SU-DHL-6 (cell line): ENCODE results near the gene YBX2.

ENCODE experiments used
- EZH2phosphoT487 ChIP-seq: fragments of 200-600 bp; sonication (generic), shearing (Covaris generic); conservative IDR thresholded peaks from 2 replicates; pipeline ENCODE4 v1.6.1; 2018; ENCODE audit warnings: mild to moderate bottlenecking, antibody characterized with exemption, low read length, moderate library complexity, mixed read lengths
- TF ChIP-seq, protein P1 (sequence below): fragments of 200-600 bp; sonication (generic); IDR thresholded peaks from one replicate; pipeline ENCODE4 v1.5.1; 2017; ENCODE audit warnings: antibody characterized with exemption, mild to moderate bottlenecking, low read length, moderate library complexity; ENCODE audit not compliant: insufficient read depth, poor library complexity, severe bottlenecking

DNA sequence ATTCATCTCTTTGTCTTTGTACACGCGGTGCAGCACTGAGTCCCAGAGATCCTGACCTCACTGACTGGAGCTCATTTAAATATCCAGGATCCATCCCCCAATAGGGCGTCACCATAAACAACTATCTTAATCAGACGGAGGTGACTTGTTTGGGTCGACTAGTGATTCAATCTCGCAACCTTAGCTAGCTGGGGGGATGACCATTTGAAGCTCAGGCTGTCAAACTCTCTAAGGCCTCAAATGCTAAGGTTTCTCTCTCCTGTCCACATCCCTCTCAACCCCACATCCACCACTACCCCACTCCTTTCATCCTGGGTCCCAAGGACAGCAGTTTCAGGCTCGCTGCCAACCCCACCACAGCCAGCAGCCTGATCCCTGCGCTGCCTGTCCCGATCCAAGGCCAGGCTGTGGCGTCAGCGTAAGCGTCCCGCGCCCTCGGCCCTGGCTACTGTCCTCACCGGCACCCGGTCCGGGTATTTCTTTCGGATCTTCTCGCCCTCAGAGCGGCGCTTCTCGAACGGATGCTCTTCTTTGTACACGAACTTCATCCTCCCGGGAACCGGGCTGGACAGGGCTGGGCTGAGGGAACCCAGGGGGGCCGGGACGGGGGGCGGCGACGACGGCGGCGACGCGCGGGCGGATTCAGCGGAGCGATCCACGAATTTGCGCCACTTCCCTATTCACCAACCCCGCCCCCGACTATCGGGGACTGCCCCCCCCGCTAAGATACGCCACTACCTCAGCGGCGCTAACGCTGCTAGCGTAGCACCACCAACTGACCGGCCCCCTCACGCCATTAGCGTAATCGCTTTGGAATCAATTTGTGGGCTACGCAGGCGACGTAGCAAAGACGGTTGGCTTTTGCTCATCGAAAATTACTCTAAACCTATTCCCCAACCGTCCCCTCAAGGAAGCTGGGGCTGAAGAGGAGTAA is 52.4 kb downstream of the YBX2 start, which contains the start of gene GABARAP:
- TF ChIP-seq, protein P1, sequence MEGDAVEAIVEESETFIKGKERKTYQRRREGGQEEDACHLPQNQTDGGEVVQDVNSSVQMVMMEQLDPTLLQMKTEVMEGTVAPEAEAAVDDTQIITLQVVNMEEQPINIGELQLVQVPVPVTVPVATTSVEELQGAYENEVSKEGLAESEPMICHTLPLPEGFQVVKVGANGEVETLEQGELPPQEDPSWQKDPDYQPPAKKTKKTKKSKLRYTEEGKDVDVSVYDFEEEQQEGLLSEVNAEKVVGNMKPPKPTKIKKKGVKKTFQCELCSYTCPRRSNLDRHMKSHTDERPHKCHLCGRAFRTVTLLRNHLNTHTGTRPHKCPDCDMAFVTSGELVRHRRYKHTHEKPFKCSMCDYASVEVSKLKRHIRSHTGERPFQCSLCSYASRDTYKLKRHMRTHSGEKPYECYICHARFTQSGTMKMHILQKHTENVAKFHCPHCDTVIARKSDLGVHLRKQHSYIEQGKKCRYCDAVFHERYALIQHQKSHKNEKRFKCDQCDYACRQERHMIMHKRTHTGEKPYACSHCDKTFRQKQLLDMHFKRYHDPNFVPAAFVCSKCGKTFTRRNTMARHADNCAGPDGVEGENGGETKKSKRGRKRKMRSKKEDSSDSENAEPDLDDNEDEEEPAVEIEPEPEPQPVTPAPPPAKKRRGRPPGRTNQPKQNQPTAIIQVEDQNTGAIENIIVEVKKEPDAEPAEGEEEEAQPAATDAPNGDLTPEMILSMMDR = no peak
- TF ChIP-seq EZH2phosphoT487 = no peak
